CD8-positive, alpha-beta memory T cell (primary cell): ENCODE results near the gene TIMM22. TPM values are rescaled to one million over a fixed set of nuclear protein-coding genes. Genes with fewer than 3 reads are reported as not detected.
A peak's percentile ranks its signal among the peaks of the same experiment; 100 is the strongest.
"Not testable (repeated sequence)": the region's sequence is repeated elsewhere in the genome, so short reads cannot be mapped to it uniquely, and the experiment has no call there.

Experiments used
- CTCF ChIA-PET: fragments of 350-600 bp; sonication (Branson Sonifier 250); formaldehyde crosslinking; loops from one replicate; lab custom pipeline; 2021; ENCODE audit warnings: antibody characterized with exemption; lab: Charles Lee
- POLR2A ChIA-PET: fragments of 350-600 bp; sonication (Branson Sonifier 250); formaldehyde crosslinking; loops from one replicate; lab custom pipeline; 2021; ENCODE audit warnings: antibody characterized with exemption; lab: Charles Lee
- DNase-seq, 5 donors: peaks; one replicate each; pipeline versions ENCODE4 v3.0.0 to v3.0.0-alpha.2; 2020 to 2022; ENCODE audit warnings: mixed read lengths in 1 of 5
- H3K27ac ChIP-seq: one replicate; pipeline ENCODE4 v1.7.0; 2013; ENCODE audit warnings: low read depth, mild to moderate bottlenecking, low read length, moderate library complexity
- H3K27me3 ChIP-seq: 2 replicates; pipeline ENCODE4 v1.7.0; 2013; ENCODE audit warnings: low read length, mild to moderate bottlenecking; ENCODE audit not compliant: insufficient read depth, poor library complexity, severe bottlenecking
- H3K36me3 ChIP-seq: 2 replicates; pipeline ENCODE4 v1.7.0; 2013; ENCODE audit warnings: mild to moderate bottlenecking, low read length, moderate library complexity; ENCODE audit not compliant: insufficient read depth
- H3K4me1 ChIP-seq: 2 replicates; pipeline ENCODE4 v1.7.0; 2013; ENCODE audit warnings: mild to moderate bottlenecking, low read length, moderate library complexity; ENCODE audit not compliant: insufficient read depth
- H3K4me3 ChIP-seq: 2 replicates; pipeline ENCODE4 v1.7.0; 2013; ENCODE audit warnings: mild to moderate bottlenecking, low read length
- H3K9me3 ChIP-seq: 2 replicates; pipeline ENCODE4 v1.7.0; 2013; ENCODE audit warnings: mild to moderate bottlenecking, low read length
- H3K27ac Mint-ChIP-seq, 8 donors: one replicate each; pipeline ENCODE4 v1.8.0; 2020 to 2021; ENCODE audit warnings: mixed read lengths in 8 of 8, mild to moderate bottlenecking in 6 of 8, inconsistent platforms in 3 of 8, moderate library complexity in 3 of 8
- H3K27me3 Mint-ChIP-seq, 2 donors: one replicate each; pipeline ENCODE4 v1.8.0; 2020 to 2021; ENCODE audit warnings: mixed read lengths in 2 of 2, mild to moderate bottlenecking in 1 of 2, moderate library complexity in 1 of 2
- H3K36me3 Mint-ChIP-seq, 3 donors: one replicate each; pipeline ENCODE4 v1.8.0; 2020 to 2021; ENCODE audit warnings: mixed read lengths in 3 of 3, inconsistent platforms in 1 of 3, mild to moderate bottlenecking in 1 of 3
- H3K4me1 Mint-ChIP-seq, 3 donors: one replicate each; pipeline ENCODE4 v1.8.0; 2020 to 2021; ENCODE audit warnings: mixed read lengths in 3 of 3, inconsistent platforms in 1 of 3, mild to moderate bottlenecking in 1 of 3
- H3K4me3 Mint-ChIP-seq, 7 donors: one replicate each; pipeline ENCODE4 v1.8.0; 2020 to 2021; ENCODE audit warnings: mixed read lengths in 7 of 7, mild to moderate bottlenecking in 6 of 7, moderate library complexity in 4 of 7, inconsistent platforms in 2 of 7
- H3K9me3 Mint-ChIP-seq, 5 donors: one replicate each; pipeline ENCODE4 v1.8.0; 2020 to 2022; ENCODE audit warnings: mixed read lengths in 5 of 5, mild to moderate bottlenecking in 3 of 5, moderate library complexity in 2 of 5, inconsistent platforms in 1 of 5
- polyA plus RNA-seq: library from polyadenylated mRNA; unstranded; fragments of 300-500 nt; fragmentation: Illumina TruSeq; gene quantifications from one replicate; pipeline ENCODE4 v1.2.3, GENCODE V29; 2021
- total RNA-seq, 2 experiments: library from RNA; stranded (reverse); gene quantifications; one replicate each; pipeline ENCODE4 v1.2.3, GENCODE V29; 2021

TIMM22 gene
- total RNA-seq (10 to 100 TPM; 19.9 to 21.5 TPM), polyA plus RNA-seq (29.2 TPM)

DNA sequence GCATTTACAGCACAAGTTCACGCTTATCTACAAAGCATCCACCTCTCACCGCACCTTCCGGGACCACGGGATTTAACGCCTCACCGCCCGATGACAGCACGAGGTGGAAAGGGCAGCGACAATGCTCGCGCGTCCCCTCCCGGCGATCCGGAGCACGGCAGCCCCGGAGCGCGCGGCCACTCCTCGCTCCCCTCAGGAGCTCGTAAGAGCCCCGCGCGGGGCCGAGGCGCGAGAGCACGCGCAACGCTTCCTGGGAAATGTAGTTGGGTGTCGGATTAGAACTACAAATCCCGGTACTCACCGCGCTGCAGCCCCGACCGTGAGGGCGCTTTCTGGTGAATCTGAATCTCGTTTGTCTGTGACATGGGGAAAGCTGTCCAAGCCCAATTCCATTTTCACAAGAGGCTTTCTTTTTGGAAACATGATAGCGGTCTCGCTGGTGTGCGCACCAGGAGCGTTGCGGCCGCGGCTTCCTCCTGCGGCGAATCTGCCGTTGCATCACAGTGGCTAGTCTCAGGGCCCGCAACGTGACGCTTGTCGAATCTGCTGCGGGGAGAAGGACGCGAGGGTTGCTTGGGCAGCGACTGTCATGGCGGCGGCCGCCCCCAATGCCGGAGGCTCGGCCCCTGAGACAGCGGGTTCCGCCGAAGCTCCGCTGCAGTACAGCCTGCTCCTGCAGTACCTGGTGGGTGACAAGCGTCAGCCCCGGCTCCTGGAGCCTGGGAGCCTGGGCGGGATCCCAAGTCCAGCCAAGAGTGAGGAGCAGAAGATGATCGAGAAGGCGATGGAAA, at the start of gene TIMM22:
TIMM22 (plus strand) TSS at position 576 of the 791 bp plus-strand sequence; CDS start at position 590, 14 bp downstream.
- H3K27ac ChIP-seq = peak within 1 kb of the TSS; percentile 62
- no peaks in the 10 kb centered on the region for H3K27me3 ChIP-seq
- Mint-ChIP-seq H3K27me3 (no peaks in the 10 kb centered on the region), H3K9me3 (peaks cover 0 to 21% (median 14%) of the 10 kb centered on the region in 5 donors), H3K36me3 (peaks cover 0 to 31% (median 3%) of the 10 kb centered on the region in 3 donors), H3K27ac (peak within 1 kb of the TSS; percentile 96 to 99 (median 97)), H3K4me1 (peaks cover 21 to 29% (median 29%) of the 10 kb centered on the region in 3 donors), H3K4me3 (peak within 1 kb of the TSS; percentile 94 to 99 (median 99))
- ChIA-PET CTCF (interaction anchor here (0.6 to 2.9 kb wide), 23 partner anchors 9 to 585 kb away, joined by 3 to 45 read pairs (median 4); partner anchors contain the start of genes GEMIN4, GLOD4, MRM3 and NXN), POLR2A (interaction anchor here (0.5 to 1.6 kb wide), 5 partner anchors 11 to 778 kb away, joined by 3 to 7 read pairs (median 6); partner anchors contain the start of genes GLOD4, MRM3 and NXN)
- H3K4me1 ChIP-seq = peaks cover 11% of the 10 kb centered on the region
- peak within 1 kb of the TSS; percentile 96 for H3K4me3 ChIP-seq
- H3K9me3 ChIP-seq = peaks cover 15% of the 10 kb centered on the region
- peaks cover 18% of the 10 kb centered on the region for H3K36me3 ChIP-seq
- DNase-seq = peak; percentile 87 to 95 (median 94)

DNA sequence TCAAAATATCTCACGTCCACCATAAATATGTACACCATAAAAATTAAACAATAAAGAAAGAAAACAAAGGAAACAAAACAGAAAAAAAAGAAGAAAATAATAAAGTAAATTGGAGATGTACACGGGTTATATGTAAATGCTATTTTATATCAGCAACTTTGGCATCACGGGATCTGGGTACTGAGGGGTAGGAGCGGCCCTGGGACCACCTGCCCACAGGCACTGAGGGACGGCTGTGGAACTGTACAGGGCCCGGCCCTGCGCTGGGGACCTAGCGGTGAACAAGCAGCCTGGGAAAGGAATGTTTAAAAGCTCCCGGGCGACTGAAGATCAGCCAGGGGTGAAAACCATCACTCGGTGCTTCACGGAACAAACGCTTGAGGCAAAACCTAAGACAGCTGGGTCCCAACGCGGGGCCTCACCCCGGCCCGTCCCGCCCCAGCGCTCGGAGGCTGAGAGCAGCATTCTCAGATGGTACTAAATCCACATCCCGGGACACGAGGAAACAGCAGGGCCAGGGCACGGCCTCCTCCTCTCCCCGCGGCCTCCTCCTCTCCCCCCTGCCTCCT, 48.6 kb upstream of the TIMM22 start:
- peaks cover 3 to 19% of the 10 kb centered on the region in 2 donors for H3K27me3 Mint-ChIP-seq
- Histone ChIP-seq H3K4me3 (no peak overlapping the region), H3K9me3 (no peaks in the 10 kb centered on the region), H3K27me3 (peaks cover 14% of the 10 kb centered on the region), H3K4me1 (no peaks in the 10 kb centered on the region), H3K36me3 (no peaks in the 10 kb centered on the region), H3K27ac (no peak overlapping the region)
- H3K4me3 Mint-ChIP-seq = no peak overlapping the region
- no peak for DNase-seq
- POLR2A ChIA-PET = interaction anchor here (0.6 kb wide), 1 partner anchor 42 kb away, joined by 4 read pairs; no protein-coding TSS in a partner anchor
- no peaks in the 10 kb centered on the region for H3K36me3 Mint-ChIP-seq
- CTCF ChIA-PET = no interaction called here
- peak overlapping the region in 2 of 8 donors; percentile 3 to 60 for H3K27ac Mint-ChIP-seq
- H3K4me1 Mint-ChIP-seq = peaks cover 0 to 1% (median 0%) of the 10 kb centered on the region in 3 donors
- no peaks in the 10 kb centered on the region for H3K9me3 Mint-ChIP-seq

DNA sequence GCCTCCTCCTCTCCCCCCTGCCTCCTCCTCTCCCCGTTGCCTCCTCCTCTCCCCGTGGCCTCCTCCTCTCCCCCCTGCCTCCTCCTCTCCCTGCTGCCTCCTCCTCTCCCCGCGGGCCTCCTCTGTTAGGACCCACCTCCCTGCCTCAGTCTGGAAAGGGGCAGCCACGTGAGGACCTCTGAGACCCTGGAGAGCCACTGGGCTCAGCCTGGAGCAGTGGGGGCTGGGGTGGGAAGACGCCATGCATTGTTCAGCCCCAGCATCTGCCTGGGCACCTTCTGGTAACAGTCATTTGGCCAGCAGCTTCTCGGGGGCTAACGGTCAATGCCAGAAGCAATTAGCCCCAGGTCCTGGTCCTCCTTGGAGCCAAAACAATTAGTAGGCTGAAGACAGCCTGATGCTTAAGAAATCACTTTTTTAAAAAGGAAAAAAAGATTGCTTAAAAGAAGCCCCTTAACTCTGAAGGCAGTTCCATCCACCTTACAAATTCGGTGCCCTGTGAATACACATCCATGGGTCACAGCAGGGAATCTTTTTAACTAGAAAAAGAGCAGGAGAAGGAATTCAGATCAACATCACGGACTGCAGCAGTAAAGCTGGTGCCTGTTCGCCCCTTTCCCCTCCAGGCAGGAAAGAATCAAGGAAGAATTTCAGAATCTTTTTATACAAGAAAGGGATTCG, 47.2 kb upstream of the TIMM22 start:
- no peak overlapping the region for H3K27ac ChIP-seq
- DNase-seq = no peak
- H3K4me1 ChIP-seq = no peaks in the 10 kb centered on the region
- Mint-ChIP-seq H3K27me3 (peaks cover 3 to 20% of the 10 kb centered on the region in 2 donors), H3K4me3 (no peak overlapping the region), H3K36me3 (no peaks in the 10 kb centered on the region), H3K9me3 (no peaks in the 10 kb centered on the region), H3K4me1 (peaks cover 0 to 1% (median 0%) of the 10 kb centered on the region in 3 donors), H3K27ac (peak overlapping the region in 1 of 8 donors; percentile 70)
- H3K4me3 ChIP-seq = no peak overlapping the region
- POLR2A ChIA-PET = interaction anchor here (0.6 kb wide), 1 partner anchor 69 kb away, joined by 4 read pairs; no protein-coding TSS in a partner anchor
- peaks cover 14% of the 10 kb centered on the region for H3K27me3 ChIP-seq
- no peaks in the 10 kb centered on the region for H3K36me3 ChIP-seq
- CTCF ChIA-PET = no interaction called here
- no peaks in the 10 kb centered on the region for H3K9me3 ChIP-seq

DNA sequence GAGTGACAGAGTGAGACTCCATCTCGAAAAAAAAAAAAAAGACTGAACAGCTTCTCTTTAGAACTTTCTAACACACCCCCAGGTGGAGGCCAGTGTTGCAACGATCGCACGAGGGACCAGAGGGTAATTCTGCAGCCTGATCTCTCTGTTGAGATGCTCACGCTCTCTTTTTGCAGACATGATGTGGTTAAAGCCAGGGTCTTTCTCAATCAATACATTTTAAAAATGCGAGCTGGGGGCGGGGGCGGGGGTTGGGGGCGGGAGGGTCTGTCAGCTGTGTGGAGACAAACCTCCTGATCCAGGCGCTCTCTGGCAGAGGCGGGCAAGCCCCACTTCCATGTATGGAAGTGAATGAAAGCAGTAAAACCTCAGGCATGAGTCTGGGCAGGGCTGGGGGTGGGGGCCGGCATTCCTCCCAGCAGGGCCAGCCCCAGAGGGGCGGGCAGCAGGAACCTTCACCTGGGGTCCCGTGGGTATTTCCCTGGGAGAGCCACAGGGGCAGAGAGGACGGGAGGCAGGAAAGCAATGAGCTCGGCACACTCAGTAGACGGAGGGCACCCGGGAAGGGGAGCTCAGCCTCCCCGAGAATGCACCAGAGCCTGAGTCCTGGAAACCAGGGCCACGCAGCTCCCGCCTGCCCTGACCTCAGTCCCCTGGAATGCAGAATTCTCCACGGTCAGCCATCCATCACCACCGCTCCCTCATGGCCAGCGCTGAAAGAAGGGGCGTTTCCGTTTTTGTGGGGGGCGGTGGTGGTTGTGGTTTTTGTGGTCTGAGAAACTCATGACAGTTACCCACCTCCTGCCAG, 45.4 kb upstream of the TIMM22 start:
- H3K27ac ChIP-seq = no peak overlapping the region
- no peak overlapping the region for H3K27ac Mint-ChIP-seq
- no peaks in the 10 kb centered on the region for H3K9me3 ChIP-seq
- no peak for DNase-seq
- H3K27me3 Mint-ChIP-seq = peaks cover 3 to 25% of the 10 kb centered on the region in 2 donors
- CTCF ChIA-PET = no interaction called here
- H3K4me3 Mint-ChIP-seq = no peak overlapping the region
- POLR2A ChIA-PET = no interaction called here
- H3K27me3 ChIP-seq = peaks cover 14% of the 10 kb centered on the region
- no peaks in the 10 kb centered on the region for H3K36me3 ChIP-seq
- no peaks in the 10 kb centered on the region for H3K4me1 ChIP-seq
- no peak overlapping the region for H3K4me3 ChIP-seq
- peaks cover 0 to 1% (median 0%) of the 10 kb centered on the region in 3 donors for H3K4me1 Mint-ChIP-seq
- H3K9me3 Mint-ChIP-seq = no peaks in the 10 kb centered on the region
- no peaks in the 10 kb centered on the region for H3K36me3 Mint-ChIP-seq

DNA sequence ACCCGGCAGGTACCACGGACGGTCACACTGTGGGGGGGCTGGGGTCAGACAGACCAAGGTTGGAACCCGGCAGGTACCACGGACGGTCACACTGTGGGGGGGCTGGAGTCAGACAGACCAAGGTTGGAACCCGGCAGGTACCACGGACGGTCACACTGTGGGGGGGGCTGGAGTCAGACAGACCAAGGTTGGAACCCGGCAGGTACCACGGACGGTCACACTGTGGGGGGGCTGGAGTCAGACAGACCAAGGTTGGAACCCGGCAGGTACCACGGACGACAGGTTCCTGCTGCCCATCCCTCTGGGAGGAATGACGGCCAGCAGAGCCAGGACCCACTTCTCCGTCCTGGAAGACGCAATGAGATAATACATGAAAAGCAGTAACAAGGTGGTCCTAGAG, 44.3 kb upstream of the TIMM22 start:
- H3K27me3 ChIP-seq = peaks cover 14% of the 10 kb centered on the region
- H3K9me3 Mint-ChIP-seq, H3K27ac ChIP-seq, H3K4me1 Mint-ChIP-seq, H3K4me3 Mint-ChIP-seq, H3K36me3 ChIP-seq, H3K27ac Mint-ChIP-seq, H3K4me1 ChIP-seq, DNase-seq, H3K36me3 Mint-ChIP-seq, CTCF ChIA-PET, H3K9me3 ChIP-seq, H3K4me3 ChIP-seq, POLR2A ChIA-PET: not testable (repeated sequence)
- peaks cover 3 to 33% of the 10 kb centered on the region in 2 donors for H3K27me3 Mint-ChIP-seq

DNA sequence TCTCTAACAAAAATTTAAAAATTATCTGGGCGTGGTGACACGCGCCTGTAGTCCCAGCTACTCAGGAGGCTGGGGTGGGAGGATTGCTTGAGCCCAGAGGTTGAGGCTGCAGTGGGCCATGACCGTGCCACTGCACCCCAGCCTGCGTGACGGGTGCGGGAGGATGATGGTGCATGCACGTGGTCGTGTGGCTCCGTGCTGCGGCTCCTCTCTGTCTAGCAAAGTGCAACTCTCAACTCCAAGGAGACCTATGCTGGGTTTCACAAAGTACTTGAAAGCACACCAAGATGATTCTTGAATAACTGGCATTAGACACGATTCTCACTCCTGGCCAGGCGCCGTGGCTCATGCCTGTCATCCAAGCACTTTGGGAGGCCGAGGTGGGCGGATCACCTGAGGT, 43.2 kb upstream of the TIMM22 start:
- CTCF ChIA-PET = no interaction called here

DNA sequence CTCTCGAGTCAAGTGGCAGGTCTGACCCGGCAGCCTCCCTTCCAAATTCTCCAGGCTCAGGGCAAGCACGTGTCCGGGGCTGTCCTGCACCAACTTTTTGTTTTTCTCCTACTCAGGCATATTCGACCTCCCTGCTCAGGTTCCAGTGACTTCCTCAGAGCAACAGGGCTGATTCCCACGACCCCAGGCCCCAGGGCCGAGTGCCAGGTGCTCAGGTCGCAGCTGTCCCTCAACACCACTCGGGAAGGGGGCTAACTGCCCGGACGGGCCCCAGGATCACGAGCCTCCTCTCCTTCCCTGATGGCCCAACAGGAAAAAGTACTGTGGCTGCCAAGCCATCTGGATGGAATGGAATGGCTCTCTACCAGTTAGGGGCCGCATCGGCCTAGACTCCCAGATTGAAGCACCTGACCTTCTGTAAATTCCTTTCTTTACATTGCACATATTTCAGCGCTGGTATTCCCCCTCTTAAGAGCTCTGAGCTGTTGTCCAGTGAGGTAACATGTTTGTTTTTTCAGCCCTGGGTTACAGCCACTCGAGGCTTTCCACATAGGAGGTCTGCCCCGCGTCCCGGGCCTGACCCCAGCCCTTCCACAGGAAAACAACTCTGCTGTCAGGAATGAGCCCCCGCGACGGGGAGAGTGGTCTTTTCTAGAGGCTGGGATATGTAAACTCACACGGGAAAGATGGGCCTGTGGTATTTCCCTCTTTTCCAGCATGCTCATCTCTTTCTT, 42.3 kb upstream of the TIMM22 start:
- POLR2A ChIA-PET = no interaction called here
- H3K27me3 Mint-ChIP-seq = peaks cover 7 to 39% of the 10 kb centered on the region in 2 donors
- no peak for DNase-seq
- no peaks in the 10 kb centered on the region for H3K36me3 Mint-ChIP-seq
- Histone ChIP-seq H3K36me3 (no peaks in the 10 kb centered on the region), H3K4me1 (no peaks in the 10 kb centered on the region), H3K4me3 (no peak overlapping the region), H3K9me3 (no peaks in the 10 kb centered on the region), H3K27ac (no peak overlapping the region), H3K27me3 (peaks cover 14% of the 10 kb centered on the region)
- H3K4me3 Mint-ChIP-seq = no peak overlapping the region
- no peak overlapping the region for H3K27ac Mint-ChIP-seq
- H3K4me1 Mint-ChIP-seq = peaks cover 0 to 1% (median 0%) of the 10 kb centered on the region in 3 donors
- CTCF ChIA-PET = no interaction called here
- no peaks in the 10 kb centered on the region for H3K9me3 Mint-ChIP-seq

More for the DNA sequence above, 43.2 kb upstream of the TIMM22 start:
- Mint-ChIP-seq H3K36me3 (no peaks in the 10 kb centered on the region), H3K9me3 (no peaks in the 10 kb centered on the region), H3K27ac (no peak overlapping the region), H3K4me1 (peaks cover 0 to 1% (median 0%) of the 10 kb centered on the region in 3 donors), H3K4me3 (no peak overlapping the region), H3K27me3 (peaks cover 7 to 39% of the 10 kb centered on the region in 2 donors)
- Histone ChIP-seq H3K36me3 (no peaks in the 10 kb centered on the region), H3K27ac (no peak overlapping the region), H3K27me3 (peaks cover 14% of the 10 kb centered on the region), H3K4me1 (no peaks in the 10 kb centered on the region), H3K9me3 (no peaks in the 10 kb centered on the region), H3K4me3 (no peak overlapping the region)
- DNase-seq = no peak
- POLR2A ChIA-PET = no interaction called here
